Right hindlimb (tissue), 1 donor: ENCODE results near the gene PDHB.

ENCODE experiments used
- DNase-seq: peaks from one replicate; pipeline ENCODE4 v3.0.0-alpha.2; 2018

The PDHB gene

DNA sequence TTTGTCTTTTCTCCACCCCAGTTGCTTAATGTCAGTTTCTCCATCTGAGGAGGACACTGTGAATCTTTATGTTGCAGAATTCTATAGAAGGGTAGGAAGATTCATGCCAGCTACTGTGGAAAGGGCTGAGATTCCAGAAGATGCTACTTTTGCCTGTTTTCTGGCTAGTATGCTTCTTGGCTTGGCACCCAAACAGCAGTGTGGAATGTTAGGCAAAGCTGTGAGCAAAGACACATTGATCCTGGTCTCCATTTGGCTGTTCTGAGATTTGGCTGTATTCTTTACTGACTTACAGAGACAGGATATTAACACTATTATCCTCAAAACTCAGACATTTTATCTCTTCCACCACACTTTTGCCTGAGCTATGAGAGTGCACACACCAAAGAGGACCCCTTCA is 39.3 kb downstream of the PDHB start:
- no peak for DNase-seq

DNA sequence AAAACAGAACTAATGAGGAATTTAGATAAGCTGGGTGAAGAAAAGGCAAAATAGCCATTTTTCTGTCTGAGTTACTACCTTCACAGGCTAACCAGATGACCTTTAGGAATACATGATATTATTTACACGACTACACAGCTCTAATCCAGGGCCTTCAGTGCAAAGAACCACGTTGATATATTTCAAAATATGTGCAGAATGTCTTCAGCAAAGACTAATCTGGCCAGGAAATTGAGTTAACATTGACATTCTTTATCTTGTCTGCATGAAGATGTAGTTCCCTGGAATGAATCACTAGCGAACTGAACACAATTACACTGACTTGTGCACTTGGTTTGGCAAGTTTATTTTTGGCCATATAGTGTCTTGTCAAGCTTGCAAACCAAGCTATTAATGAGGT is 41.5 kb downstream of the PDHB start:
- no peak for DNase-seq

DNA sequence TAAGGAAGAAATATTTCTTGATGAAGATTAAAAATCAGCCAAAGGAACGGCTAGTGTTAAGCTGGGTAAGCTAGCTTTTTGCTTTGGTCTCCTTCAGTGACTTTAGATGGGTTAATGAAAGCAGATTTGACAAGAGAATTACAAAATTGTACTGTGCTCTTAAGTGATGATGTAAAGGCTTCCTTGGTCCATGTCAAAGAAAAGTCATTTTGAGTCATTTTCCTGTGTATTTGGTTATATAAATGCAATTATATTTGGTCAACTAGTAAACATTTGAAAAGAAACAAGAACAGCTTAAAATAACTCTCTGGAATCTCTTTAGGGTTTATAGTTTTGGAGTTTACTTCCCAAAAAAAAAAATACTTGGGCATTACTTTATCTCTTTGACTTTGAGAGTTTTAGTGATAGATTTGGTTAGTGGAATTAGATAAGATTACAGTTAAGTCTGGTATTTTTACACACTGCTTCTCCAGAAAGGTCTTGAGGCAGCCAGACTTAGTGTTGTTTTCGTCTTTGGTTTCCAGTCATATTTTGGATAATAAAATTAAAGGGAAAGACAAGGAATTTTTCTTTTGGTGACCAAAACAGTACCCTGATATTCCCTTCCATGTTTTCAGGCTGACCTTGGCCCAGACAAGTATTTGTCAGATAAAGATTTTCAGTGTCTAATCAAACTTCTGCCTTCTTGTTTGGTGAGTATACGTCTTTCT is 42.3 kb downstream of the PDHB start:
- no peak for DNase-seq

DNA sequence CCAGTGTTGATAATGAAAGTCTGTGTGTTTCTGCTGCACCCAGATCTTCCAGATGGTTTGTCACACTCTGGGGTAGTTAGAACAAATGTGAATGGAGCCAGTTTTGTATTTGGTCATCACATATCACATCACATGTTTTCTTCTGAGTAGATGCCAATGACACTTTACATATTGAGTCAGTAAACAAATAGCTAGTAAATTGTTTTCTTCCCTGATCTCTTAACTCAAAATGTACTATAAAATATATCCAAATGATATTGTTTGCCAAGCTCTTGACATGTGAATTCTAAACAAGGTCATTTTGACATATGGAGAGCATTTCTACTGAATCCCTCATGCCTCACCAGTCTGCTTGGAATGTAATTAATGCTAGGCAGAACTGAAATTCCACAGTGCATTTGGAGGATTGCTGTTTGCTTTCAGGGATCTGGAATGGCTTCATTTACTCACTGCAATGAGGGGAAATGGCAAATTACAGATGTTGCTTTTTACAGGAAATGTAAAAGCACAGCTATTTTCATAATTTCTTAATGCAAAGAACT is 45.0 kb downstream of the PDHB start:
- DNase-seq, result no peak

DNA sequence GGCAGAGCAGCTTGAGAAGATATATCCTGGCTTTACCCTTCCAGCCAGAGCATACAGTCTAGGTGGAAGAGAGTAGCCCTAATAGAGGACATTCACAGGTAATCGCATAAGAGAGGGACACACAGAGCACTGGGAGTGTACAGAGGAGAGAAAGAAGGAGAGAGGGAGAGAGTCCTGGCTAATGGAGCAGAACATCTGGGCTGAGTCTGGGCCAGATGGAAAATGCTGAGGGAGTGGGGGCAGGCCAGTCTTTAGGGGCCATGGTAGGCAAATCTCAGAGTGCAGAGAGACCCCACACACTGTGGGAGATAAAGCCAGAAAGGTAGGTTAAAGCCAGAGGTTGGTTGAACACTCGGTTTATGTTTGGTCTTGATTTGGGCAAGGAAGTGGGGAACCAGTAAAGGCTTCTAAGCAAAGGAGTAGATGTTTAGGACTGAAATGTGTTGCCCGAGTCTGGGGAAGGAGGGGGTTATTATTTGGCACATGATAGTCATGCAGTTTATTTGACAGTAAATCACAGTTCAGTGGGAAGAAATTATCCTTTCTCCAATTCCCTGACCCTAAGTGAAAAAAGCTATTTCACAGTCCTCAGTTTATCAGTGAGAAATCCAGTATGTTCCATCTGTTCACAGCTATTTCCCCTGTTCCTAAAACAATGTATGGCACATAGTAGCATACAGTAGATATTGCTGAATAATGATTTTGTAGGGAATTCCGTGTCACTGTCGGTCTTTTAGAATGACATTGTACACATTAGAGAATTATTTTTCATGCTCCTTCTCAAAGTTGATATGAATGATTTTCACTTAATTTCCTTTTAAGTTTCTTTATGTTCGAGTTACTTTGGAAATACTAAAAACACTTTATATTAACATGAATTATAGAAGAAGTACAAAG is 45.7 kb downstream of the PDHB start:
- peak; percentile 37 for DNase-seq

DNA sequence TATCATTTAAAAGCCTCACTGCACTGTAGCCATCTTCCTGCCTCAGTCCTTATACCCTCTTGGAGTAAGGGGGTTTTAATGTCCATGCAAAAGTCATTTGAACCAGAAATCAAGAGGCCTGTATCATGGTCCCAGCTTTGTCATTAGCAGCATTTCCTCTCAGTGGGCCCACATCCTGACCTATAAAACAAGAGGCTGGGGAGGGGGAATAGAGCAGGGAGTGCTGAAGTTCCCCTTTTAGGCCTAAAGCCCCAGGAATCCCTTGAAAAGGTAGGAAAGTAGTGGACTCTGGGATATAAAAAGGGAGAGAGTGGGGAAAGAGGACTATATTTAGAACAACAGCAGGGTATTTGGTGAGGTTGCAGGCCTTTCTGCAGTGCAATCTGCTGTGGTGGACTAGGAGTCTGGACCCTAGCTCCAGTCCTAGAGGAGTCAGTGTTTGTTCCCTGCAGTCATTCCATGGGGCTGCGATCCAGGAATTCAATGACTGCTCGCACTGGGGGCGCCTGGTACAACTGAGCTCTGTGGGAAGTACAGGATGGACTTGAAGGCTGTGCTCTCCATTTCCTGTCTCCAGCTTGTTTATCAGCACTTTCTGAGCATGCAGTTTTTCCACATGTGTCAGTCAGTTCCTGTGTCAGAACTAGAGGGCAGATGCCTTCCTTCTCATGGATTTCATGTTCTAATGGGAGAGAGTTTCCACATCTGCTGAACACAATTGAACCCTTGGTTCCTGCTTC is 46.8 kb downstream of the PDHB start:
- peak; percentile 31 for DNase-seq

DNA sequence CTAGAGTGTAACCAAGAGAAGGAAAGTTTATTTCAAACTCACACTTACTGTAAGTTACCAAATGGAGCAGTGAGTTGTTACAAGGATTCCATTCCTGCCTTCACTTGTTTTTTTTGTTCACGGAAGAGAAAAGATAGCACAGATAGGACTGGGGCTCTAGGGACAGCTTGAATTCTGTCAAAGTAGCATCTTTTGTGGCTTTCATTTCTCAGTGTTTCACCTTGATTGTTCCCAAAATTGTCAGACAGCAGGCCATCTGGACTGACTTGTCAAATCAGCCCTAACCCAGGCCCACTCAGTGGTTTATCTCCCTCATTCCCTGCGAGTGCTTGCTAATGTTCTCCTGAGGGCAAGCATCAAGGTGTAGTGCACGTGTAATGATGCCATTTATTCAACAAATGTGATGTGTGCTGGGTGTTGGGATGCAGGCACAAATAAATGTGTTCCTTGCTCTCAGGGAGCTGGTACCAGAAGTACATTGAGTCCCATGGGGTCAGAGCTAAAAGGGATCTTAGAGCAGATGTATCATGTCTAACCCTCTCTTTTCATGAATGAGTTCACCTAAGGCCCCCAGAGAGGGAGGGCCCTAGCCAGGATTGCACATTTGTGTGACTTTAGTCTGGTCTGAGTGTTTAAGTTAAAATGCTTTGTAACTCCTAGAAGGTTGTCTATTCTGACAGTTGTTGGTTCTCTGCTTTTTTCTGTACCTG is 49.1 kb downstream of the PDHB start:
- DNase-seq, result no peak

DNA sequence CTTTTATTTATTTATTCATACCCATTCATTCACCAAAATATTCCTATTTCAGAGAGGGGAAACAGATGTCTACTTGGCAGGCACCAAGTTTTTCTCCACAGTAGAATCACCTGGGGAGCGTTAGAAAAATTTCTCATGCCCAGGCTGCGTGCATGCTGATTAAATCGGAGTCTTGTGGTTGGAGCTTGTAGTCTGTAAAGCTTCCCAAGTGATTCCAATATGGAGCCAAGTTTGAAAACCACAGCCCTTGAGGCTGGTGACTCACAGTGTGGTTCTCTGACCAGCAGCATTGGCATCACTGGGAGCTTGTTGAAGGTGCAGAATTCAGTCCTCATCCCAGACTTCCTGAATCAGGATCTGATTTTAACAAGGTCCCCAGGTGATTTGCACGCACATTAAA is 49.7 kb downstream of the PDHB start:
- peak; percentile 46 for DNase-seq

DNA sequence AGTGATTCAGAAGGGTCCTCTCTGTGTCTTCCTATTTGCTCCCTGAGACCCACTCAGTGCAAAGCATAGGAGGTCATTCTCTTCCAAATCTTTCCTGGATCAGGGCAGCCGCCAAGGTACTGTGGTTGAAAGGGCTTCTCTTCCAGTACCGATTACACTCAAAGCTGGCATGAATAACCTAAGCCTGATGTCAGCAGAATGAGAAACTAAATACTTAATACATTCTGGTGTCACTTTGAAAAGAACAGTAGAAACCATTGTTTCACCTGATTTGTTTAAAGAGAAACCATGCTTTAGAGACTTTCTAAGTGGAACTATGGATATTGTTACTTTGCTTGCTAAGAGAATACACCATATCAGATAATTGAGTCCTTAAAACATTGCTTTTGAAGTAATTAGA is 50.2 kb downstream of the PDHB start:
- DNase-seq, result no peak

DNA sequence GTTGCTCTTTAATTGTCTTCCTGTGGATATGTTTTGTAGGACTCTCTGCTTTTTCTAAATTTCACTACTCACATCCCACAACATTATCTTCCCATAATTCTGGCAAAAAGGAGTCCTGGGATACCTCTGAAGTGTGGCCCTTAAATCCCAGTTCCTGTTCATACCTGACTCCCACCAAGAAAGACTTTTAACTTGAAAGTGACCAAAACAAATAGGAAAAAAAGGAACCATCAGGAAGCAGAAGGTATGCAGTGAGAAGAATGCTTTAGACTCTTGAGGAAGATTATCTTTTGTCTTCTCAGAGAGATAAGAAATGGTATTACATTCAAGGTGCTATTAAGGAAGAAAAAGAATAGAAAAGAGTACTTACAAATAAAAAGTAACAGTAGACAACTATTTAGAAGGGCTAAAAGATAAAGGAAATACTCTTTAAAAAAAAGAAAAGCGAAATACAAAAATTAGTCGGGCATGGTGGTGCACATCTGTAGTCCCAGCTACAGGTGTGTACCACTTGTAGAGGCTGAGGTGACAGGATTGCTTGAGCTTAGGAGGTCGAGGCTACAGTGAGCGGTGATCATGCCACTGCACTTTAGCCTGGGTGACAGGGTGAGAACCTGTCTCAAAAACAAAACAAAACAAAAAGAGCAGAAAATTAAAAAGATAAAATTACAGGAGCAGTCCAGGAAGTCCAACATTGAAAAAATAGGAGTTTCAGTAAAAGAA is 54.1 kb downstream of the PDHB start:
- no peak for DNase-seq

DNA sequence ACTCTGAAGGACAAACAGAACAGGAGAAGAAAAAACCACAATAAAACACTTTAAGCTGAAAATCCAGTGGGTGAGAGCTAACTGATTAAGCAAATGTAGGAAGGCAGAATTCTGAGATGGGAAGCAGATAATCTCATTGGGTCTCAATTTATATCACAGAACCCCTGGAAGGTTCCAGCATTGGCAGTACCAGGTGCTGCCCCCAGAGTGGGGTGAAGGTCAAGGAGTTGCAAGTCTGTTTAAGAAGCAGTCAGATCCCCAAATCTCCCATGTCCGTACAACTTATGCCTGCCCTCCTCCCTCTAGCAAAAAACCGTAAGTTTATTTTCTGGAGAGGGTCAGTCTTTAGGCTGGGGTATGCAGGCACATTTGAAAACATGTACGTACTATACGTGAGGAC is 55.9 kb downstream of the PDHB start:
- no peak for DNase-seq
